WI38 (cell line): ENCODE data around the gene CARD19.

ENCODE experiments used
- H3K4me3 ChIP-seq: 2 replicates; pipeline ENCODE4 v1.5.1; 2011; ENCODE audit warnings: low read depth, mild to moderate bottlenecking, control low read depth, low read length
- TF ChIP-seq, protein P1 (sequence below): IDR thresholded peaks from 2 replicates; pipeline ENCODE4 v1.5.1; 2012; ENCODE audit warnings: low read depth, mild to moderate bottlenecking, control low read depth, low read length

Gene CARD19

DNA sequence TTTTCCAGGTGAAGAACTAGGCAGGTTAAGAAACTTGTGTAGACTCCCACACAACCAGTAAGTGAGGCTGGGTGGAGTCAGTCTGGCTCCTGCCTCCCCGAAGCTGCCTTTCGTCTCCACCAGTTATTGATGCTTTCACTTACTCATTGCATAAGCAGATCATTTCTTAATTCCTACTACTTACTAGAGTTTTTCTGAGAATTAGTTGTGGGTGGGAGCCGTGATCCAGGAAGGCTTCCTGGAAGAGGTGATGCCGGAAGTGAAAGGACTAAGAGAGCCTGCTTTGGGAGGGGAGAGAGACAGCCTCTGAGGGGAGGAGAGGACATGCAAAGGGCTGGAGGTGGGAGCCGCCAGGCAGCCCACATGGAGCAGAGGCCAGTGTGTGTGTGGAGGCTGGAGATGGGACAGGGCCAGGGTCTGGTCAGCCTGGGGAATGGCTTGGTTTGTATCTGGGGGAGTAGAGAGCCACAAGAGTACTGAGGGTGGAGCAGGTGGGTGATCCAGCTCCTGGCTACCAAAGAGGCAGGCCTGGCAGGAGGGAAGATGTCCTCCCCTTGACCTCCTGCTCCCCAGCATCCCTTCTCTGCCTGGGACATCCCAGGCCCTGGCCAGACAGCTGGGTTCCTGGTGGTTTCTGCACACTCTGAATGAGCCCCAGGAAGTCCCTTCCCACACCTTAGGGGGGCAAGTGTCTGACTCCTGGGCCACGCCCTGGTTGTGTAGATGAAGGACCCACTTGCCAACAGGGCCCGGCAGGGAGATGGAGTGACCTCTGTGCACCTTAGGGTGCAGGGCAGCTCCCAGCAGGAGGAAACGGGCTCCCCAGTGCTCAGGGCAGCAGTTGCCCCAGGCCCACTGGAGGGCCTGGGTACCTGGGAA lies 12.2 kb upstream of the CARD19 start:
- no peak overlapping the region for H3K4me3 ChIP-seq
- TF ChIP-seq, protein P1, sequence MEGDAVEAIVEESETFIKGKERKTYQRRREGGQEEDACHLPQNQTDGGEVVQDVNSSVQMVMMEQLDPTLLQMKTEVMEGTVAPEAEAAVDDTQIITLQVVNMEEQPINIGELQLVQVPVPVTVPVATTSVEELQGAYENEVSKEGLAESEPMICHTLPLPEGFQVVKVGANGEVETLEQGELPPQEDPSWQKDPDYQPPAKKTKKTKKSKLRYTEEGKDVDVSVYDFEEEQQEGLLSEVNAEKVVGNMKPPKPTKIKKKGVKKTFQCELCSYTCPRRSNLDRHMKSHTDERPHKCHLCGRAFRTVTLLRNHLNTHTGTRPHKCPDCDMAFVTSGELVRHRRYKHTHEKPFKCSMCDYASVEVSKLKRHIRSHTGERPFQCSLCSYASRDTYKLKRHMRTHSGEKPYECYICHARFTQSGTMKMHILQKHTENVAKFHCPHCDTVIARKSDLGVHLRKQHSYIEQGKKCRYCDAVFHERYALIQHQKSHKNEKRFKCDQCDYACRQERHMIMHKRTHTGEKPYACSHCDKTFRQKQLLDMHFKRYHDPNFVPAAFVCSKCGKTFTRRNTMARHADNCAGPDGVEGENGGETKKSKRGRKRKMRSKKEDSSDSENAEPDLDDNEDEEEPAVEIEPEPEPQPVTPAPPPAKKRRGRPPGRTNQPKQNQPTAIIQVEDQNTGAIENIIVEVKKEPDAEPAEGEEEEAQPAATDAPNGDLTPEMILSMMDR: no peak

DNA sequence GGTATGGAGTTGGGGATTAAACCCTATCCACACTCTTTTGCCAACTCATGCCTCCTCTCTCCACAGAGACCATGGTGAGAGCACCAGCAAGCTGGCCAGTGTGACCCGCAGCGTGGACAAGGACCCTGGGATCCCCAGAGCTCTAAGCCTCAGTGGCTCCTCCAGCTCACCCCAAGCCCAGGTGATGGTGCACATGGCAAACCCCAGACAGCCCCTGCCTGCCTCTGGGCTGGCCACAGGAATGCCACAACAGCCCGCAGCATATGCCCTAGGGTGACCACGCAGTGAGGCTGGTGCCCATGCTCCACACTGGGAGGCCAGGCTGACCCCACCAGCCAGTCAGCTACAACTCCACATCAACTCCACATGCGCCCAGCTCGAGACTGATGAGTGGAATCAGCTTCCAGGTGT lies 11.5 kb upstream of the CARD19 start:
- TF ChIP-seq, protein P1: no peak
- no peak overlapping the region for H3K4me3 ChIP-seq

DNA sequence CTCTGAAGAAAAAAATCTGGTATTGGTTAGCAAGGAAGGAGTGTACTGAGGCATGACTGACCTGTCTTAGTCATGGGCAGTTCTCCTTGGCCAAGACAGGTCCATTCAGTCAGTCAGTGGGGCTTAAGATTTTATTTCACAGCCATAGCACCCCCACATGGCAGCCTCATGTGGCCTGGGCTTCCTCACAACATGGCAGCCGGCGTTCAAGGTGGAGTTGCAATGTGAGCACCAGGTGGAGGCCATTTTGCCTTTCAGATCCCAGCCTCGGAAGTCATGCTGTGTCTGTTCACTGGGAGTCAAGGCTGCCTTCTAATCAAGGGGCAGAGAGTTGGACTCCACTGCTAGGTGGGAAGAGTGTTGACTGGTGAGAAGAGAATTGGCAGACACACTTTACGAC lies 10.3 kb upstream of the CARD19 start:
- no peak overlapping the region for H3K4me3 ChIP-seq
- TF ChIP-seq, protein P1: no peak

DNA sequence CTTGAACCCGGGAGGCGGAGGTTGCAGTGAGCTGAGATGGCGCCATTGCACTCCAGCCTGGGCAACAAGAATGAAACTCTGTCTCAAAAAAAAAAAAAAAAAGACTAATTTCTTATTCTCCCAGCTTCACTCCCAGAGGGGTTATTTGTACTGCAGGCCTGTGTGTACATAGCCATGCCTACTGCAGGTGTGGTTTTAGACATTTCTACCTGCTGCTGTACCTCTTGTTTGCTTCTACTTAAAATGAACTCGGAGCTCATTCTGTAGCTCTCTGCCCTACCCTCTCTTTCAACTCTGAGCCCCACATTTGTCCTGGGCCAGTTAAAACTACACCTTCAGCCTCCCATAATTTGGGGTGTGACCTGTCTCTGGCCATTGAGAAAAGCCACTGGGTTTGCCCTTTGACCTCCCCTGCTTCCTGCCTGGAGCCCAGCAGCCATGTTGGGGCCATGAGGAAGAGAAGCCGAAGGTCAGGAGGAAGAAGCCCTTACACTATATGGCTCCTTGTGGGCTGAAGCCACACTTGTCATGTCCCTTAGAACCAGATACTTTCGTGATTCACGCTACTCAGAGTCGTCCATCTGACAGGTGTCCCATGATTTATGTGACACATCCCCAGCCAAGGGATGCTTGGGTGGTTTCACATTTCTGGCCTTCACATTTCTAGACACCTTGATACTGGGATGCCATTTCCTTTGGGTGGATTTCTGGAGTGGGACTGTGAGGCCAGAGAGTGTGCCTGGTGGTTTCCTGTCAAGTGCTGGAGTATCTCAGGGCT lies 9.4 kb upstream of the CARD19 start:
- TF ChIP-seq, protein P1: no peak

DNA sequence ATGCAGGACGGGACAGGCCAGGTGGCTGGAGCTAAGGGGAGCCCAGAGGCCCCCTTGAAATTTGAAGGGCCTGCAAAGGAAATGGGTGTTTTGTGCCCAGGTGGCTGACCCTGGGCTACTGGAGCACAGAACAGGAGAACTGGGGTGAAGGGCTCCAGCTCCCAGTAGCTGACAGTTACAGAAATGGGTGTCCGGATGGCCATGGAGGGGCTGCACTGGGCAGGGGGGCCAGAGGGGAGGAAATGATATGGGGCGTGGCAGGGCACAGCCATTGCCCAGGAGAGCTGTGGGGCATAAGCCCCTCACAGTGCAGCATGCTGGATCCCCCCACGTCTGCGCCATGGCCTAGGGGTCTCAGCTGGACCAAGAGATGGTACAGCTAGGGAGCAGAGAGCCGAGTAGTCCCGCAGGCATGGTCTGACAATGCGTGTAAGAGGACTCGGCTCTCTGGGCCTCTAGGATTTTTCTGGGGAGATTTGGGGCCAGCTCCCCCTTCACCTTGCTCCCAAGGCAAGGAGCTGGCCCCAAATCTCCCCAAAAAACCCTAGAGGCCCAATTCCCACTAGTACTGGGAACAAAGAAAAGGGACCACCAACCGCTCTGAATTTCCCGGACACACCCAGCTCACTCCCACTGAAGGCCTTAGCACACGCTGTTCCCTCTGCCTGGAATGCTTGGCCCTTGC lies 7.9 kb upstream of the CARD19 start:
- TF ChIP-seq, protein P1: no peak
- no peak overlapping the region for H3K4me3 ChIP-seq

More for the DNA sequence above, 9.4 kb upstream of the CARD19 start:
- H3K4me3 ChIP-seq: no peak overlapping the region

DNA sequence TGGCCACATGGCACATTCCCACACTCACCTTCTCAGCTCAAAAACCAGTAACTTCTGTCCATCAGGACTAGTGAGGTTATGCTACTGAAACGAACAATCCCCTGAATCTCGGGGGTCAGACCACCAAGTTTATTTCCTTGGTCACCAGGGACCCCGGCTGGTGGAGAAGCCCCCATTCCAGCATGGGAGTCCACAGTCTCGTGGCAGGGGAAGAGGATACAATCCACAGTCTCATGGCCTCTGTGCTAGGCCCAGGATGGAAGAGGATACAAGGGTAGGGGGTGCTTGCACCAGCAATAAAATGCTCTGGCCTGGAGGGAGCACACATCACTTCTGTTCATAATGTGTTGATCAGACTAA lies 7.4 kb upstream of the CARD19 start:
- H3K4me3 ChIP-seq: no peak overlapping the region
- TF ChIP-seq, protein P1: no peak
